ENCODE data around the gene LDB3.
"Not testable (repeated sequence)": the region's sequence is repeated elsewhere in the genome, so short reads cannot be mapped to it uniquely, and the experiment has no call there.

Gene LDB3

DNA sequence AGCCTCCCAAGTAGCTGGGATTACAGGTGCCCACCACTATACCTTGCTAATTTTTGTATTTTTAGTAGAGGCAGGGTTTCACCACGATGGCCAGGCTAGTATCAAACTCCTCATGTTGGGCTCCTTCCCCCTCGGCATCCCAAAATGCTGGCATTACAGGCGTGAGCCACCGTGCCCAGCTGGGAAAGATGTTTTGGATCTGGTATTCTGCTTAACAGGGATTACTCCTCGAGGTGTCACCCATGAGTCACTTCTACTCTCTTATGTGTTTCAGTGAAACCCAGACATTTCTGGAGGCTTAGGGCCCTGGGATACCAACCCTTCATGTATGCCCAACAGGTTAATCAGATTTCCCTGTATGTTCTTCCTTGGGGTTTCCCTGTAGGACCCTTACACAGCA is 25.8 kb upstream of the LDB3 start:
- peaks cover 0 to 18% (median 9%) of the 10 kb centered on the region in 10 experiments; a peak in 13 of 20 replicates for H3K4me1 ChIP-seq
- peak overlapping the region in 2 of 11 experiments; percentile 29 to 44; a peak in 2 of 22 replicates for H3K4me2 ChIP-seq
- no peaks in the 10 kb centered on the region for H4K20me1 ChIP-seq
- no peak overlapping the region for H3K27ac ChIP-seq
- no peak overlapping the region for H3K9ac ChIP-seq
- no peaks in the 10 kb centered on the region for H3K9me3 ChIP-seq (replicated peaks in 1 of 11)
- H3K27me3 ChIP-seq: no peaks in the 10 kb centered on the region
- H3K36me3 ChIP-seq: no peaks in the 10 kb centered on the region
- TF ChIP-seq Cebpa-rat (IDR thresholded peaks at IDR 0.05): no peak
- no peak overlapping the region for H3K4me3 ChIP-seq

DNA sequence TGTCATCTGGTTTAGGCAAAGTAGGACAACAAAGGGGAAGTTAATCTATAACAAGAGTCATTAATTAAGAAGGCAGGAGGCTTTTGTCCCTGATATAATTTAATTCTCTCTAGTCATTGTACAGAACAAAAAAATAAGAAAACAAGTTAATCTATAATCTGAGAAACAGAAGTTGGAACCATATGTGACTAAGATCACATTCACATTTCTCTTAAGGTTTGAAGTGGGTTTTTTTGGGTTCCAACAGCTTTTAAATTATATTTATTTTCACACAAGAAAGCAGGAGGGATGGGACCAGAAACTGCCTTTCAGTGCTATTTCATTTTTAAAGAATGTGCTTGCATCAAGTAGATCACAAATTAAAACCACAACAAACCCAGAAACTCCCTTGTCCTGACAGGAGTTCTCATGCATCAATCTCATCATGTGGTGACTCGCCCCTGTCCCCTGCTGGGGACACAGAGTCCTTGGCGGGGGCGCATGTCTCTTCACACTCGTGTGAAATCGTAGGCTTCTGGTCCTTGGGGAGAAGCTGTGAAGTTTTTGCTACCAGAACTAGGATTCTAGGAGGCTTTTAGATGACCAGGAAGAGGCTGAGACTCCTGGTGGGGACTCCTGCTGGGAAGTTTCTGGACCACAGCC is 24.0 kb upstream of the LDB3 start:
- Histone ChIP-seq H3K4me1 (peaks cover 0 to 18% (median 9%) of the 10 kb centered on the region in 10 experiments; a peak in 13 of 20 replicates), H3K9ac (no peak overlapping the region), H4K20me1 (no peaks in the 10 kb centered on the region; a peak in 1 of 22 replicates), H3K9me3 (replicated peaks in 1 of 11) (no peaks in the 10 kb centered on the region), H3K4me2 (0 out of 22 replicates have a peak overlapping the region, but pooled peaks of 3 of the 11 experiments have one; percentile 3 to 44 (median 10)), H3K4me3 (no peak overlapping the region), H3K27ac (no peak overlapping the region), H3K36me3 (no peaks in the 10 kb centered on the region), H3K27me3 (no peaks in the 10 kb centered on the region)
- no peak for TF ChIP-seq Cebpa-rat (IDR thresholded peaks at IDR 0.05)

DNA sequence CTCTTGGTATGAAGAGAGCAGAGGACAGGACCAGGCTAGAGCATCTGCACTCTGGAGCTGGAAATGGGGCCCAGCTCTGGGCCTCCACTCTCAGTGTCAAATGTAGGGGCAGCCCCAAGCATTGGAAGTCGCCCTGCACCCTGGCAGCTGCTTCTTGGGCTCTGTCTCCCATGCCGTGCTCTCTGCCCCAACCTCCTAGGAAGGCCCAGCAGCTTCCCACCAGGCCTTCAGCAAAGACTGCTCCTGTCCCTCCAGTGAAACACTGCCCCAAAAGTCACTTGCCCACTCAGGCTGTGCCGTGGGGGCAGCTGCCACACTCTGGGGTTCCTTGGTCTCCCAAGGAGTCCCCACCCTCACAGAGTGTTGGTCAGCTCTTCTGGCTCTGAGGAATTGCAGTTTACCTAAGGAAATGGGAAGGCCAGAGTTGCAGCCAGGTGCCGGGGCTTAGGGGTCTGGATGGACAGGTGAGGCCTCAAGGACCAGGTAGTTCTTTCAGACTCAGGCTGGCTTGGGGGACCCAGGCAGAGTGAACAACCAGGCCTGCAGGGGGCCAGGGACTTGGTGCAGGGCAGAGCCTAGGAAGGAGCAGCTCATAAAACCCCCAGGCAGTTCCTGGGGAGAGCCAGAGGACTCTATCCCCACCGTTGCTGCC is 23.4 kb upstream of the LDB3 start:
- no peak overlapping the region for H3K27ac ChIP-seq
- TF ChIP-seq Cebpa-rat (IDR thresholded peaks at IDR 0.05): no peak
- no peaks in the 10 kb centered on the region; a peak in 1 of 22 replicates for H4K20me1 ChIP-seq
- 0 out of 22 replicates have a peak overlapping the region, but pooled peaks of 2 of the 11 experiments have one; percentile 3 to 10 for H3K4me2 ChIP-seq
- peaks cover 0 to 25% (median 15%) of the 10 kb centered on the region in 10 experiments; a peak in 14 of 20 replicates for H3K4me1 ChIP-seq
- H3K9ac ChIP-seq: no peak overlapping the region
- H3K4me3 ChIP-seq: no peak overlapping the region
- H3K36me3 ChIP-seq: no peaks in the 10 kb centered on the region
- H3K9me3 ChIP-seq (replicated peaks in 1 of 11): no peaks in the 10 kb centered on the region
- no peaks in the 10 kb centered on the region for H3K27me3 ChIP-seq

DNA sequence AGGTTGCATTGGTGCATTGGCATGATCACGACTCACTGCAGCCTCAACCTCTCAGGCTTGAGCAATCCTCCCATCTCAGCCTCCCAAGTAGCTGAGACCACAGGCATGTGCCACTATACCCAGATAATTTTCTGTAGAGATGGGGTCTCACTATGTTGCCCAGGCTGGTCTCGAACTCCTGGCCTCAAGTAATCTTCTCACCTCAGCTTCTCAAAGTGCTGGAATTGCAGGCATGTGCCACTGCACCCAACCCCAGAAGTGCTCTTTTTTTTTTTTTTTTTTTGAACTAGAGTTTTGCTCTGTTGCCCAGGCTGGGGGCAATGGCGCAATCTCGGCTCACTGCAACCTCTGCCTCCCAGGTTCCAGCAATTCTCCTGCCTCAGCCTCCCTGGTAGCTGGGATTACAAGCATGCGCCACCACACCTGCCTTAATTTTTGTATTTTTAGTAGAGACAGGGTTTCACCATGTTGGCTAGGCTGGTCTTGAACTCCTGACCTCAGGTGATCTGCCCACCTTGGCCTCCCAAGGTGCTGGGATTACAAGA is 22.6 kb upstream of the LDB3 start:
- H3K36me3 ChIP-seq; H3K9ac ChIP-seq; H3K9me3 ChIP-seq (replicated peaks in 1 of 11); H3K4me3 ChIP-seq; H4K20me1 ChIP-seq; H3K27me3 ChIP-seq; H3K27ac ChIP-seq; H3K4me2 ChIP-seq: not testable (repeated sequence)
- peaks cover 0 to 33% (median 21%) of the 10 kb centered on the region in 10 experiments; a peak in 14 of 20 replicates for H3K4me1 ChIP-seq

DNA sequence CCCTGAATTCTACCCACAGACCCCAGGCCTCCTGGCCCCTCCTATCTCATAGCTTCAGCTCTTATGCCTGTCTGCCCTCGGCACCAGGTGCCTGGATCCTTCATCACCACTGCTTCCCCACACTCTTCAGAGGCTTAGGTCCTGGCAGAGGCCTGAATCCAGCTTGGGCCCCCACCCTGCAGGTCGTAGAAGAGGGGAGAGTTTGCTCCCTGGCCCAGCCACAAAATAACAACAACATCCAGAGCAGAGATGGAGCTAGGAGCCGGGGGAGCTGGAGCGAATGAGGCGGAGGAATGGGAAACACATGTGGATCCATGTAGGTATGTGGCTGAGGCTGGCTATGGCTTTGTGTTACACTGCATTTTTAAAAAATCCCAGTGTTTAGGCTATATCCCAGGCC is 21.8 kb upstream of the LDB3 start:
- H3K4me1 ChIP-seq: peaks cover 0 to 41% (median 22%) of the 10 kb centered on the region in 10 experiments; a peak in 14 of 20 replicates
- TF ChIP-seq Cebpa-rat (IDR thresholded peaks at IDR 0.05): no peak

DNA sequence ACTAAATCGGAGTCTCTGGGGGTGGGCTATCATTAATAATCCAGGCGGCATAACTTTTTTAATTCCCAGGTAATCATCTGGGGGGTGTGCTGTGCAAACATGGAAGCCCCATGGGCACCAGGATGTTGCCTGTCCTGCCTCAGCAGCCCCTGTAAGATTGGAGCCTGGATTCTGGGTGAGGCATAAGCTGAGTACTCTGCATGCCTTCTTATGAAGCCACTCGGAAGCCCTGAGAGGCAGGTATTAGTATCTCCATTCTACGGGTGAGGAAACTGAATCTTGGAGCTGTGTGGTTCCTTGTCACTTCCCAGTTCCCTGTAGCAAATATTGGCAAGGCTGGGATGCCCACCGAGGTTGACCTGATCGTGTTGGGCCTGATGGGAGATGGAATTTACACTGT is 21.4 kb upstream of the LDB3 start:
- TF ChIP-seq Cebpa-rat (IDR thresholded peaks at IDR 0.05): no peak
- no peak overlapping the region for H3K27ac ChIP-seq
- H3K36me3 ChIP-seq: no peaks in the 10 kb centered on the region
- H4K20me1 ChIP-seq: no peaks in the 10 kb centered on the region; a peak in 1 of 22 replicates
- no peaks in the 10 kb centered on the region for H3K27me3 ChIP-seq
- peaks cover 0 to 43% (median 22%) of the 10 kb centered on the region in 10 experiments; a peak in 14 of 20 replicates for H3K4me1 ChIP-seq
- no peak overlapping the region for H3K4me3 ChIP-seq
- no peaks in the 10 kb centered on the region for H3K9me3 ChIP-seq (replicated peaks in 1 of 11)
- no peak overlapping the region for H3K4me2 ChIP-seq
- H3K9ac ChIP-seq: no peak overlapping the region

More for the DNA sequence above, 21.8 kb upstream of the LDB3 start:
- H4K20me1 ChIP-seq: no peaks in the 10 kb centered on the region; a peak in 1 of 22 replicates
- no peak overlapping the region for H3K9ac ChIP-seq
- no peaks in the 10 kb centered on the region for H3K36me3 ChIP-seq
- H3K27me3 ChIP-seq: no peaks in the 10 kb centered on the region
- H3K27ac ChIP-seq: no peak overlapping the region
- H3K9me3 ChIP-seq (replicated peaks in 1 of 11): no peaks in the 10 kb centered on the region
- H3K4me3 ChIP-seq: no peak overlapping the region
- H3K4me2 ChIP-seq: no peak overlapping the region

DNA sequence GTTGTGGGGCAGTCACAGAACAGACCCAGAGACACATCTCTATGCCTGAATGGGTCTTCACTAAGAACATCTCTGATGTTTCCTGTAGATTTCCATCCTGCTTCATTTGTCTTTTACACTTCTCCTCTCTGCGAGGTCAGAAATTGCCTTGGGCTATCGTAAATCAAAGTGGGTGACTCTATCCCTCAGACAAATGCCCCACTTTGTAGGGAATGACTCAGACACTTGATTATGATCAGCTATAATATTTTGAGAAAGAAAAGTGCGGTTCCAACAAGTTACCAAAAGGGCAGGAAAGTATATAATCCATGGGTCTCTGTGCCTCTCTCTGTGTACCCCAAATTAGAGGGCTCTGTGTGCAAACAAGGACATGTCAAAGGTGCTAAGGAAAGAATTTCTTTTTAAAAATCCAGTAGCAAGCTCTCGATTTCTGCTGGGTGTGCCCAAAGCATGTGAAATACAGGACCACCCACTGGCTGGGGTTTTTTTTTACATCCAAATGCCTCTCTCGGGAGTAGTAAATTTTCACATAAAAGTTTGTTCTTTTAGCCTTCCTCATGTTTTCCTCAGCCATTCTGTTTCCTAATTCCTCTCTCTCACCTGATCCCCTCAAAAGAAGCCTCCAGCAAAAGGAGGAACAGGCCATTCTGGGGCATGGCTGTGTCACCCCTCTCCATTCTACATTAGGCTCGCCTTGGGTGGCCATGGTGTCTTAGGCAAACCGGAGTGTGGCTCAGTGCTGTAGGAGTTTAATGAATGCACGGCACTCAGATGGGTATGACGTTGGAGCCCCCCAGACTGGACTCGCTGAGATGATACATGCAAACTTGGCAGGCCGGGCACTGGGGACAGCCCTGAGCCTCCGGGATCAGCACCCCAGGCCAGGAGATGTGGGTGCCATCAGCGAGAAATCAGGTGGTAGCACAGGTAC is 20.3 kb upstream of the LDB3 start:
- H3K4me3 ChIP-seq: no peak overlapping the region
- H3K9ac ChIP-seq: no peak overlapping the region
- H3K27ac ChIP-seq: no peak overlapping the region
- H3K27me3 ChIP-seq: no peaks in the 10 kb centered on the region
- H3K4me1 ChIP-seq: peaks cover 0 to 39% (median 21%) of the 10 kb centered on the region in 10 experiments; a peak in 14 of 20 replicates
- H3K36me3 ChIP-seq: no peaks in the 10 kb centered on the region
- H4K20me1 ChIP-seq: no peaks in the 10 kb centered on the region; a peak in 1 of 22 replicates
- no peaks in the 10 kb centered on the region for H3K9me3 ChIP-seq (replicated peaks in 1 of 11)
- no peak for TF ChIP-seq Cebpa-rat (IDR thresholded peaks at IDR 0.05)
- no peak overlapping the region for H3K4me2 ChIP-seq

DNA sequence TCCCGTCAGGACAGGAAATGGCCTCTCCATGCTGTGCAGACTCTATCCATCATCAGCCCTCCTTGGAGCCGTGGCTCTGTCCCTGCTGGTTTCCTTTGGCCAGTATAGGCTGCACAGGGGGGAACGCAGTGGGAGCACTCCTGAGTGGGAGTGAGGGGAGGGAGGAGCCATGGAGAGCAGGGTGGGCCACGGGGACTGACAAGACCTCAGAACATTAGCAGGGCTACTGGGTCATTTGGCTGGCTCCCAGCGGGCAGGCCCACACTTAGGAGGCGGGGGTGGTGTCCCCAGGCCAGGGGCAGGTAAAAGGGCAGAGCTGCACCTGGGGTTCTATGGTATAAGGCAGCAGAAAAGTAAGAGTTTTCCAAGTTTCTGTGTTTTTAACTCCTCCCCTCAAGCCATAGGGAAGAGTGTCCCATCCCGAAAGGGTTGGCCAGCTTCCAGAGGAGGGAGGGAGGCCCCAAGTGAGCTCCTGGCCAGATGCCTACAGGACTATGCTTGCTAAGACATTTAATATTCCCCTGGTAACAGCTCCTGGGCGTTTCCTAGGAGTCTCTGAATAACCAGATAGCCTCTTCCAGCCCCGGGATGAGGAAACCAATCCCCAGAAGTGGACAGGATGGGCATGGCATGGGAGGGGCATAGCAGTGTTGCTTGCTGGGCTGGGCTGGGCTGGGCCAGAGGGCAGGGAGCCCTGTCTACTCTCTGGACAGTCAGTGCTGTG is 19.4 kb upstream of the LDB3 start:
- no peak for TF ChIP-seq Cebpa-rat (IDR thresholded peaks at IDR 0.05)
- Histone ChIP-seq H3K27me3 (no peaks in the 10 kb centered on the region), H3K9me3 (replicated peaks in 1 of 11) (no peaks in the 10 kb centered on the region), H3K36me3 (no peaks in the 10 kb centered on the region), H3K9ac (no peak overlapping the region), H3K4me1 (peaks cover 0 to 30% (median 14%) of the 10 kb centered on the region in 10 experiments; a peak in 11 of 20 replicates), H3K27ac (no peak overlapping the region), H4K20me1 (no peaks in the 10 kb centered on the region; a peak in 1 of 22 replicates), H3K4me3 (no peak overlapping the region), H3K4me2 (peak overlapping the region in 1 of 11 experiments; percentile 49; a peak in 1 of 22 replicates)

All from BLaER1 treated with 17β-estradiol and CSF1 and Interleukin-3, amounts not matched to agents 10 nM and 100 nM (cell line).